ENCODE results near the gene RALGAPA2. TPM values are rescaled to one million over a fixed set of nuclear protein-coding genes. Genes with fewer than 3 reads are reported as not detected.

The RALGAPA2 gene
- total RNA-seq, 4 donors from 2014 or later = 35.1 to 109 (median 59.6) TPM

DNA sequence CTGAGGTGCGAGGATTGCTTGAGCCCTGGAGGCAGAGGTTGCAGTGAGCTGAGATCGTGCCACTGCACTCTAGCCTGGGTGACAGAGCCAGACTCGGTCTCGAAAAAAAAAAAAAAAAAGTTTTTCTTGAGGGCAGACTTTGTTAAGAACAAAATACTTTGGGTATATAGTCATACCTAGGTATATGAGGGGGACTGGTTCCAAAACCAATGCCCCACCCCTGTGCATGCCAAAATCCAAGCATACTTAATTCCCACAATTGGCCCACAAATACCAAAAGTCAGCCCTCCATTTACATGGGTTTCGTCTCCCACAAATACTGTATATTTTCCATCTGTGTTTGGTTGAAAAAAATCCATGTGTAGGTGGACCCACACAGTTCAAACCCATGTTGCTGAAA lies 224.6 kb downstream of the RALGAPA2 start:
- TF ChIP-seq, protein P1, sequence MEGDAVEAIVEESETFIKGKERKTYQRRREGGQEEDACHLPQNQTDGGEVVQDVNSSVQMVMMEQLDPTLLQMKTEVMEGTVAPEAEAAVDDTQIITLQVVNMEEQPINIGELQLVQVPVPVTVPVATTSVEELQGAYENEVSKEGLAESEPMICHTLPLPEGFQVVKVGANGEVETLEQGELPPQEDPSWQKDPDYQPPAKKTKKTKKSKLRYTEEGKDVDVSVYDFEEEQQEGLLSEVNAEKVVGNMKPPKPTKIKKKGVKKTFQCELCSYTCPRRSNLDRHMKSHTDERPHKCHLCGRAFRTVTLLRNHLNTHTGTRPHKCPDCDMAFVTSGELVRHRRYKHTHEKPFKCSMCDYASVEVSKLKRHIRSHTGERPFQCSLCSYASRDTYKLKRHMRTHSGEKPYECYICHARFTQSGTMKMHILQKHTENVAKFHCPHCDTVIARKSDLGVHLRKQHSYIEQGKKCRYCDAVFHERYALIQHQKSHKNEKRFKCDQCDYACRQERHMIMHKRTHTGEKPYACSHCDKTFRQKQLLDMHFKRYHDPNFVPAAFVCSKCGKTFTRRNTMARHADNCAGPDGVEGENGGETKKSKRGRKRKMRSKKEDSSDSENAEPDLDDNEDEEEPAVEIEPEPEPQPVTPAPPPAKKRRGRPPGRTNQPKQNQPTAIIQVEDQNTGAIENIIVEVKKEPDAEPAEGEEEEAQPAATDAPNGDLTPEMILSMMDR (IDR thresholded peaks at IDR 0.05) = no peak
- DNase-seq (ENCODE audit: low spot score) (no peak), ATAC-seq (ENCODE audit: low FRiP score) (no peak)

DNA sequence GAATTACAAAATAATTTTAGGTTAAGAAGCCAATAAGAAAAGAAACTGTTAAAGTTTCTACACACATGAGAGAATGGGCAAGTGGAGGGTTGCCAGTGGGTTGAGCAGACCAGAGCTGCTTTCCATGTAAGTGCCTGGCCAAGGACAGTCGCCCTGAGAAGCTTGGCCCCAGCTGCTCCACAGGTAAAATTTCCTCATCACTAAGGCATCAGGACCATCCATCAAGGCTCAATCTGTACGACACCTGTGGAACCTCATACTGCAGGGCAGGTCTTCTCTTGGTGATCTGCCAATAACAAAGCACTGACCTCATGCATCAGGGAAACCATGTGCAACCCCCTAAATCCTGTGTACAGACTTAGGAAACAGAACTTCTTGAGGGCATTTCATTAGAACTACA lies 229.1 kb downstream of the RALGAPA2 start:
- TF ChIP-seq, protein P1 (IDR thresholded peaks at IDR 0.05) = no peak
- ATAC-seq (ENCODE audit: low FRiP score) (no peak), DNase-seq (ENCODE audit: low spot score) (no peak)

DNA sequence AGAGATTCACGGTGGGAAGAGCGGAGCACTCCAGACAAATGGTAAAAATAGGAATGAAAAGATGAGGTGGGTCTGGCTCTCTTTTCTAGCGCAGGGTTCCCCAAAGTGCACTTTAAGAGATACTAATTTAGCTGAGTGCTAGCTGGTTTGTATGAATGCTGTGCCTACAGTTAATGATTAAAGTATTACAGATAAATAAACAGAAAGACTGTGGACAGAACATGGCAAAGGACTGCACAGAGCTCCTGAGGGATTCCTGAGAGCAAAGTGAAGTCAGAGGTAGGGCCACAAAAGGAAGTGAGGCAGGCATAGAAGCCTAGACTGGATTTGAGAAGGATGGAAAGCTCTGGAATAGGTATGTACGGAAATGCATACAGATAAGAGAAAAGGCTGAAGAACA lies 230.0 kb downstream of the RALGAPA2 start:
- TF ChIP-seq, protein P1 (IDR thresholded peaks at IDR 0.05) = no peak
- DNase-seq (ENCODE audit: low spot score) (no peak), ATAC-seq (ENCODE audit: low FRiP score) (no peak)

DNA sequence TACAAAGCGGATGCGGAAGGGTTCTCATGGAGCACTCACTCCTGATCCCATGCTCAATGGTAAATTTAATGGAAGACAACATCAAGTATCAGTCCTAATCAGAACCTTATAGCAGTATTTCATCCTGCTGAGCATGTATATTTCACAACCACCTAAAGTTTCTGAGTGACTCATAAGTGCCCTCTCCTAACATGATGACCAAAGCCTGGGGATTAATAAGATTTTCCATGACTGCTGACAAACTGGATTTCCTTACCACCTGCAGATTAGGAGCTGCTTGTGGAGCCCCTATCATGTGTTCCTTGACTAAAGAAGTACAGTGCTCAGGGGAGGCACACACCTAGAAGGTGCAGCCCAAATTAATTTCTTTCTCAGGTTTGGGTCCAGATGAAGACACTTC lies 231.8 kb downstream of the RALGAPA2 start:
- DNase-seq (ENCODE audit: low spot score) = no peak
- TF ChIP-seq, protein P1 (IDR thresholded peaks at IDR 0.05) = no peak
- peak; percentile 62 for ATAC-seq (ENCODE audit: low FRiP score)

DNA sequence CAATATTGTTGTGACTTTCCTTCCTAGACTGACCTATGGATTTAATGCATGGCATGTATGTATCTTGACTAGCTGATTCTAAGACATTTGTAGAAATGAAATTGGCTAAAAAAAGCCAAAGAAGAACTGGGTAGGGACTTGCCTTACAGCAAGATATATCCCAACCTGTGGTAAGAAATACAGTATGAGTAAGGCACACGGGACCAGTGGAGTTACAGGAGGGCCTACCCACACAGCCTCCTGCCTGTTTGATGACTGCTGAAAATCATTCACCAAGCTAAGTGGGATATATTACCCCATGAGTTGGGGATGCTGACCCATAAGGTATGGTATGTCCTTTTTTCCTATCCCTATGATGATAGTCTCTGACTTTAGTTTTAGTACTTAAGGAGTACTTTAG lies 232.3 kb downstream of the RALGAPA2 start:
- no peak for ATAC-seq (ENCODE audit: low FRiP score)

DNA sequence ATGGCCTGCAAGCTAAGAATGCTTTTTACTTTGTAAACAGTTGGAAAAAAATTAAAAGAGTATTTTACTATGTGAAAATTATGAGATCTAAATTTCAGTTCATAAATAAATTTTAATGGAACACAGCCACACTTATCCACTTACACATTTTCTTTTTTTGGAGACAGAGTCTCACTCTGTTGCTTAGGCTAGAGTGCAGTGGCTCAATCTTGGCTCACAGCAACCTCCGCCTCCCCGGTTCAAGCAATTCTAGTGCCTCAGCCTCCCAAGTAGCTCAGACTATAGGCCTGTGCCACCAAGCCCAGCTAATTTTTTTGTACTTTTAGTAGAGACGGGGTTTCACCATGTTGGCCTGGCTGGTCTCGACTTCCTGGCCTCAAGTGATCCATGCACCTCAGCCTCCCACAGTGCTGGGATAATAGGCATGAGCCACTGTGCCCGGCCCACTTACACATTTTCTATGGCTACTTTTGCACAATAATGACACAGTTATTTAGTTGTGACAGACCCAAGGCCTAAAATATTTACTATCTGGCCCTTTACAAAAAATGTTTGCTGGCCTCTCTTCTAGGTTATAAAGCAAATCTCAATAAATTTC lies 234.9 kb downstream of the RALGAPA2 start:
- TF ChIP-seq, protein P1 (IDR thresholded peaks at IDR 0.05) = no peak
- no peak for ATAC-seq (ENCODE audit: low FRiP score)

More for the DNA sequence above, 232.3 kb downstream of the RALGAPA2 start:
- DNase-seq (ENCODE audit: low spot score) = no peak
- TF ChIP-seq, protein P1 (IDR thresholded peaks at IDR 0.05) = no peak

DNA sequence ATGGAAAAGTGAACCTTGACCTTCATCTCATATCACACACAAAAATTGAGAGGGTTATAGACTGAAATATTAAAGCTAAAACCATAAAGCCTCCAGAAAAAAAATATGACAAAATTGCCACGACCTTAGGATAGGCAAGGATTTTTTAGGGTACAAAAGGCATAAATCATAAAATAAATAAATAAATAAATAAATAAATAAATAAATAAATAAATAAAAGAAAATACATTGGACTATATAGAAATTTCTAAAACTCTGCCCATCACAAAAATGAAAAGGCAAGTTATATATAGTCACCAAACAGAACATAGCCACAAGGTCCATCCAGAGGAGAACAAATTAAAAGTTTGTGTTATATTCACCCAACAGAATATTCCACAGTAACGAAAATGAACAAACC lies 235.9 kb downstream of the RALGAPA2 start:
- DNase-seq (ENCODE audit: low spot score) (no peak), ATAC-seq (ENCODE audit: low FRiP score) (no peak)
- TF ChIP-seq, protein P1 (IDR thresholded peaks at IDR 0.05) = no peak

More for the DNA sequence above, 234.9 kb downstream of the RALGAPA2 start:
- no peak for DNase-seq (ENCODE audit: low spot score)
